ENCODE measurements around the gene SEL1L3.

Gene SEL1L3

GRCh38 chr4:25901030-25901430, 38.2 kb upstream of the SEL1L3 start:
- H3K27ac ChIP-seq = no peak overlapping the region
- no peak for TF ChIP-seq CTCF (IDR thresholded peaks at IDR 0.05)
- TF ChIP-seq ZFX (IDR thresholded peaks at IDR 0.05; ENCODE audit: borderline replicate concordance) = no peak

- TF ChIP-seq CTCF (IDR thresholded peaks at IDR 0.05) (no peak), ZFX (IDR thresholded peaks at IDR 0.05; ENCODE audit: borderline replicate concordance) (no peak)
- no peak overlapping the region for H3K27ac ChIP-seq
Measured at GRCh38 chr4:25900310-25900709, 37.5 kb upstream of the SEL1L3 start.

GRCh38 chr4:25896776-25897539, 34.2 kb upstream of the SEL1L3 start:
- no peak overlapping the region for H3K27ac ChIP-seq
- TF ChIP-seq ZFX (IDR thresholded peaks at IDR 0.05; ENCODE audit: borderline replicate concordance) (no peak), CTCF (IDR thresholded peaks at IDR 0.05) (no peak)

GRCh38 chr4:25892796-25893195, 30.0 kb upstream of the SEL1L3 start:
- TF ChIP-seq ZFX (IDR thresholded peaks at IDR 0.05; ENCODE audit: borderline replicate concordance) (no peak), CTCF (IDR thresholded peaks at IDR 0.05) (no peak)
- H3K27ac ChIP-seq = no peak overlapping the region

GRCh38 chr4:25890571-25891485, 28.0 kb upstream of the SEL1L3 start:
- no peak overlapping the region for H3K27ac ChIP-seq
- TF ChIP-seq ZFX (IDR thresholded peaks at IDR 0.05; ENCODE audit: borderline replicate concordance) (no peak), CTCF (IDR thresholded peaks at IDR 0.05) (no peak)

- no peak overlapping the region for H3K27ac ChIP-seq
- no peak for TF ChIP-seq ZFX (IDR thresholded peaks at IDR 0.05; ENCODE audit: borderline replicate concordance)
- TF ChIP-seq CTCF (IDR thresholded peaks at IDR 0.05) = no peak
Measured at GRCh38 chr4:25889589-25890503, 27.1 kb upstream of the SEL1L3 start.
